ENCODE results near the gene PTBP1. TPM values are rescaled to one million over a fixed set of nuclear protein-coding genes. Genes with fewer than 3 reads are reported as not detected.

Gene PTBP1
- total and polyA plus RNA-seq, 9 of the 15 experiments (the other 6 are each of a cell fraction or from before 2014, with no cell fraction given), result 14.0 to 759 (median 234) TPM

GRCh38 chr19:796692-797527 lies at the start of gene PTBP1 (continued):
- no peak for TF ChIP-seq POLR2AphosphoS2 (IDR thresholded peaks at IDR 0.05; ENCODE audit: low read length)
- TF ChIP-seq HOXB6 (CRISPR knock-in tag; IDR thresholded peaks at IDR 0.05; ENCODE audit: borderline replicate concordance), result no peak
- TF ChIP-seq SUPT5H (IDR thresholded peaks at IDR 0.05), result peak; percentile 75
- TF ChIP-seq MYNN (IDR thresholded peaks at IDR 0.05), result peak; percentile 38
- TF ChIP-seq MYNN (CRISPR knock-in tag; IDR thresholded peaks at IDR 0.05), result no peak
- TF ChIP-seq, protein P1, sequence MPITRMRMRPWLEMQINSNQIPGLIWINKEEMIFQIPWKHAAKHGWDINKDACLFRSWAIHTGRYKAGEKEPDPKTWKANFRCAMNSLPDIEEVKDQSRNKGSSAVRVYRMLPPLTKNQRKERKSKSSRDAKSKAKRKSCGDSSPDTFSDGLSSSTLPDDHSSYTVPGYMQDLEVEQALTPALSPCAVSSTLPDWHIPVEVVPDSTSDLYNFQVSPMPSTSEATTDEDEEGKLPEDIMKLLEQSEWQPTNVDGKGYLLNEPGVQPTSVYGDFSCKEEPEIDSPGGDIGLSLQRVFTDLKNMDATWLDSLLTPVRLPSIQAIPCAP (CRISPR knock-in tag; IDR thresholded peaks at IDR 0.05; ENCODE audit: borderline replicate concordance), result no peak
- TF ChIP-seq, protein P2, sequence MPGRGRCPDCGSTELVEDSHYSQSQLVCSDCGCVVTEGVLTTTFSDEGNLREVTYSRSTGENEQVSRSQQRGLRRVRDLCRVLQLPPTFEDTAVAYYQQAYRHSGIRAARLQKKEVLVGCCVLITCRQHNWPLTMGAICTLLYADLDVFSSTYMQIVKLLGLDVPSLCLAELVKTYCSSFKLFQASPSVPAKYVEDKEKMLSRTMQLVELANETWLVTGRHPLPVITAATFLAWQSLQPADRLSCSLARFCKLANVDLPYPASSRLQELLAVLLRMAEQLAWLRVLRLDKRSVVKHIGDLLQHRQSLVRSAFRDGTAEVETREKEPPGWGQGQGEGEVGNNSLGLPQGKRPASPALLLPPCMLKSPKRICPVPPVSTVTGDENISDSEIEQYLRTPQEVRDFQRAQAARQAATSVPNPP (IDR thresholded peaks at IDR 0.05; ENCODE audit: borderline replicate concordance, insufficient read depth, insufficient read length), result no peak
- TF ChIP-seq TSC22D4 (tag; IDR thresholded peaks at IDR 0.05), result no peak
- TF ChIP-seq KDM1A (IDR thresholded peaks at IDR 0.05), result no peak
- peak; percentile 100 for TF ChIP-seq TFE3 (CRISPR knock-in tag; IDR thresholded peaks at IDR 0.05)
- TF ChIP-seq, protein P3, sequence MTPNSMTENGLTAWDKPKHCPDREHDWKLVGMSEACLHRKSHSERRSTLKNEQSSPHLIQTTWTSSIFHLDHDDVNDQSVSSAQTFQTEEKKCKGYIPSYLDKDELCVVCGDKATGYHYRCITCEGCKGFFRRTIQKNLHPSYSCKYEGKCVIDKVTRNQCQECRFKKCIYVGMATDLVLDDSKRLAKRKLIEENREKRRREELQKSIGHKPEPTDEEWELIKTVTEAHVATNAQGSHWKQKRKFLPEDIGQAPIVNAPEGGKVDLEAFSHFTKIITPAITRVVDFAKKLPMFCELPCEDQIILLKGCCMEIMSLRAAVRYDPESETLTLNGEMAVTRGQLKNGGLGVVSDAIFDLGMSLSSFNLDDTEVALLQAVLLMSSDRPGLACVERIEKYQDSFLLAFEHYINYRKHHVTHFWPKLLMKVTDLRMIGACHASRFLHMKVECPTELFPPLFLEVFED (CRISPR knock-in tag; conservative IDR thresholded peaks at IDR 0.05), result peak; percentile 69; the same call in 1 of the 2 replicates
- TF ChIP-seq KDM4B (IDR thresholded peaks at IDR 0.05; ENCODE audit: borderline replicate concordance in 2 of 2, low read depth in 1 of 2), result no peak; a peak in 1 of 4 replicates
- TF ChIP-seq HDAC8 (tag; IDR thresholded peaks at IDR 0.05), result peak; percentile 82; the same call in 1 of the 2 replicates
- TF ChIP-seq GTF2B (IDR thresholded peaks at IDR 0.05; ENCODE audit: extremely low read depth, insufficient read length), result peak; percentile 29
- TF ChIP-seq TEAD1 (CRISPR knock-in tag; IDR thresholded peaks at IDR 0.05), result peak; percentile 40 to 83; a peak in 1 of 4 replicates
- no peak for TF ChIP-seq ZNF740 (CRISPR knock-in tag; IDR thresholded peaks at IDR 0.05)
- TF ChIP-seq ZNF740 (tag; IDR thresholded peaks at IDR 0.05), result no peak
- TF ChIP-seq SREBF2 (CRISPR knock-in tag; IDR thresholded peaks at IDR 0.05), result 0 out of 2 replicates have a peak, but pooled peaks have one; percentile 57
- peak; percentile 96 for TF ChIP-seq NR2C1 (IDR thresholded peaks at IDR 0.05)
- peak; percentile 98 for TF ChIP-seq NR2C1 (tag; IDR thresholded peaks at IDR 0.05)
- peak; percentile 99 for TF ChIP-seq RBM25 (IDR thresholded peaks at IDR 0.05; ENCODE audit: low read depth, low read length, severe bottlenecking)

All from K562 (cell line).